Activated naive CD4-positive, alpha-beta T cell (primary cell): ENCODE data around the gene PKP1.

Experiments
- DNase-seq, 4 experiments: peaks; one replicate each; lab custom pipeline; 2025; lab: John Stamatoyannopoulos, UW

PKP1 gene

GRCh38 chr1:201330541-201330940 lies 47.2 kb downstream of the PKP1 start:
- DNase-seq, result no peak

GRCh38 chr1:201331166-201331565 lies 47.9 kb downstream of the PKP1 start:
- DNase-seq, result no peak

GRCh38 chr1:201332021-201332420 lies 48.7 kb downstream of the PKP1 start:
- DNase-seq, result no peak

GRCh38 chr1:201332616-201333335 lies 49.5 kb downstream of the PKP1 start:
- no peak for DNase-seq

GRCh38 chr1:201334325-201335173 lies 51.2 kb downstream of the PKP1 start:
- DNase-seq, result no peak

GRCh38 chr1:201335174-201335870 lies 52.0 kb downstream of the PKP1 start:
- no peak for DNase-seq

- DNase-seq, result no peak
Observed at GRCh38 chr1:201335901-201336300, 52.6 kb downstream of the PKP1 start.

- no peak for DNase-seq
Observed at GRCh38 chr1:201336711-201337450, 53.6 kb downstream of the PKP1 start.

- no peak for DNase-seq
Observed at GRCh38 chr1:201341377-201341776, 58.1 kb downstream of the PKP1 start.

GRCh38 chr1:201344206-201345080 lies 61.1 kb downstream of the PKP1 start:
- DNase-seq, result no peak

- DNase-seq, result no peak
Observed at GRCh38 chr1:201345081-201345355, 61.7 kb downstream of the PKP1 start.

GRCh38 chr1:201346337-201346939 lies 63.1 kb downstream of the PKP1 start:
- DNase-seq, result no peak

- no peak for DNase-seq
Observed at GRCh38 chr1:201346987-201347386, 63.7 kb downstream of the PKP1 start.

GRCh38 chr1:201347498-201348210 lies 64.3 kb downstream of the PKP1 start:
- DNase-seq, result no peak

- no peak for DNase-seq
Observed at GRCh38 chr1:201348211-201348566, 64.9 kb downstream of the PKP1 start.

GRCh38 chr1:201349092-201349491 lies 65.8 kb downstream of the PKP1 start:
- no peak for DNase-seq

GRCh38 chr1:201350361-201350725 lies 67.0 kb downstream of the PKP1 start:
- DNase-seq, result no peak

- DNase-seq, result no peak
Observed at GRCh38 chr1:201350884-201351283, 67.6 kb downstream of the PKP1 start.

- no peak for DNase-seq
Observed at GRCh38 chr1:201351617-201352016, 68.3 kb downstream of the PKP1 start.

- no peak for DNase-seq
Observed at GRCh38 chr1:201353186-201353940, 70.1 kb downstream of the PKP1 start.
